HEK293 (cell line): ENCODE results near the gene TXNRD2.

Source experiments
- CTCF ChIA-PET: fragments of 350-600 bp; formaldehyde crosslinking; extraction: SDS; loops from one replicate; lab custom pipeline; 2021; ENCODE audit warnings: antibody characterized with exemption; lab: Yijun Ruan, JAX
- POLR2A ChIA-PET: fragments of 300-600 bp; formaldehyde crosslinking; extraction: SDS; loops from one replicate; lab custom pipeline; 2020; ENCODE audit warnings: antibody characterized with exemption, inconsistent platforms; lab: Yijun Ruan, JAX
- H3K27ac ChIP-seq: fragments of 200-500 bp; sonication (Bioruptor generic); 2 replicates; pipeline ENCODE4 v1.5.1; 2014; ENCODE audit warnings: low read depth, low read length, control low read depth, inconsistent platforms; ENCODE audit errors: extremely low read depth
- H3K36me3 ChIP-seq, 2 experiments: fragments of 200-500 bp in 1 of 2; sonication (Bioruptor generic) in 1 of 2; 1 replicate in 1 of 2; 2 replicates in 1 of 2; pipeline ENCODE4 v1.5.1; 2014 to 2017; ENCODE audit warnings: inconsistent platforms in 2 of 2, low read length in 2 of 2; ENCODE audit not compliant: control insufficient read depth in 2 of 2, insufficient read depth in 1 of 2
- H3K4me1 ChIP-seq: fragments of 200-500 bp; sonication (Bioruptor generic); 2 replicates; pipeline ENCODE4 v1.5.1; 2014; ENCODE audit warnings: mild to moderate bottlenecking, low read length, inconsistent platforms; ENCODE audit not compliant: control insufficient read depth, insufficient read depth
- H3K4me3 ChIP-seq: 2 replicates; pipeline ENCODE4 v1.5.1; 2011; ENCODE audit warnings: low read depth, mild to moderate bottlenecking, control low read depth, low read length, moderate library complexity
- H3K9me3 ChIP-seq: fragments of 200-500 bp; sonication (Bioruptor generic); 2 replicates; pipeline ENCODE4 v1.5.1; 2014; ENCODE audit warnings: low read depth, low read length, inconsistent platforms; ENCODE audit not compliant: control insufficient read depth, insufficient read depth
- GLIS2 ChIP-seq: fragments of 450-650 bp; formaldehyde crosslinking; IDR thresholded peaks from 2 replicates; pipeline ENCODE4 v1.5.1; 2016; ENCODE audit warnings: missing biosample characterization, missing genetic modification characterization
- IKZF3 ChIP-seq: fragments of 450-650 bp; IDR thresholded peaks from 2 replicates; pipeline ENCODE4 v1.5.0; 2018; ENCODE audit warnings: missing biosample characterization, mild to moderate bottlenecking, missing genetic modification characterization, moderate library complexity
- MEIS1 ChIP-seq: sonication (generic); formaldehyde crosslinking; IDR thresholded peaks from 2 replicates; pipeline ENCODE4 v1.8.1; 2022; ENCODE audit warnings: missing genetic modification reagents, mild to moderate bottlenecking, borderline replicate concordance
- ZBTB20 ChIP-seq: fragments of 450-650 bp; formaldehyde crosslinking; IDR thresholded peaks from 2 replicates; pipeline ENCODE4 v1.5.1; 2016; ENCODE audit warnings: missing biosample characterization, missing genetic modification characterization
- ZFP37 ChIP-seq: fragments of 450-650 bp; formaldehyde crosslinking; IDR thresholded peaks from 2 replicates; pipeline ENCODE4 v1.5.1; 2016; ENCODE audit warnings: missing biosample characterization, missing genetic modification characterization
- ZFP41 ChIP-seq: fragments of 450-650 bp; formaldehyde crosslinking; IDR thresholded peaks from 2 replicates; pipeline ENCODE4 v1.5.1; 2016; ENCODE audit warnings: missing biosample characterization, missing genetic modification characterization, borderline replicate concordance
- ZNF121 ChIP-seq: fragments of 450-650 bp; formaldehyde crosslinking; IDR thresholded peaks from 2 replicates; pipeline ENCODE4 v1.5.1; 2016; ENCODE audit warnings: missing biosample characterization, missing genetic modification characterization
- ZNF155 ChIP-seq: fragments of 450-650 bp; formaldehyde crosslinking; IDR thresholded peaks from 2 replicates; pipeline ENCODE4 v1.5.1; 2016; ENCODE audit warnings: missing biosample characterization, missing genetic modification characterization
- ZNF175 ChIP-seq: fragments of 450-650 bp; formaldehyde crosslinking; IDR thresholded peaks from 2 replicates; pipeline ENCODE4 v1.5.1; 2016; ENCODE audit warnings: missing biosample characterization, missing genetic modification characterization
- ZNF19 ChIP-seq: fragments of 450-650 bp; formaldehyde crosslinking; IDR thresholded peaks from 2 replicates; pipeline ENCODE4; 2016; ENCODE audit warnings: missing biosample characterization, missing genetic modification characterization, low read depth
- ZNF221 ChIP-seq: fragments of 450-650 bp; formaldehyde crosslinking; IDR thresholded peaks from 2 replicates; pipeline ENCODE4 v1.5.1; 2017; ENCODE audit warnings: missing biosample characterization, missing genetic modification characterization, borderline replicate concordance
- ZNF391 ChIP-seq: fragments of 450-650 bp; formaldehyde crosslinking; IDR thresholded peaks from 2 replicates; pipeline ENCODE4 v1.5.1; 2016; ENCODE audit warnings: low read depth, missing biosample characterization, missing genetic modification characterization, borderline replicate concordance
- ZNF404 ChIP-seq: fragments of 450-650 bp; formaldehyde crosslinking; IDR thresholded peaks from 2 replicates; pipeline ENCODE4 v1.5.1; 2017; ENCODE audit warnings: missing biosample characterization, missing genetic modification characterization
- ZNF423 ChIP-seq: fragments of 450-650 bp; formaldehyde crosslinking; IDR thresholded peaks from 2 replicates; pipeline ENCODE4 v1.5.1; 2016; ENCODE audit warnings: missing biosample characterization, missing genetic modification characterization
- ZNF426 ChIP-seq: fragments of 450-650 bp; formaldehyde crosslinking; IDR thresholded peaks from 2 replicates; pipeline ENCODE4 v1.5.1; 2017; ENCODE audit warnings: missing biosample characterization, missing genetic modification characterization, mild to moderate bottlenecking, inconsistent platforms, moderate library complexity
- ZNF433 ChIP-seq: fragments of 450-650 bp; formaldehyde crosslinking; IDR thresholded peaks from 2 replicates; pipeline ENCODE4 v1.5.1; 2016; ENCODE audit warnings: missing biosample characterization, missing genetic modification characterization, low read depth
- ZNF529 ChIP-seq: fragments of 450-650 bp; formaldehyde crosslinking; IDR thresholded peaks from 2 replicates; pipeline ENCODE4 v1.5.1; 2017; ENCODE audit warnings: missing genetic modification characterization, missing biosample characterization; ENCODE audit not compliant: insufficient replicate concordance
- ZNF639 ChIP-seq: fragments of 450-650 bp; formaldehyde crosslinking; IDR thresholded peaks from 2 replicates; pipeline ENCODE4 v1.5.1; 2016; ENCODE audit warnings: missing biosample characterization, missing genetic modification characterization
- ZNF701 ChIP-seq: fragments of 450-650 bp; formaldehyde crosslinking; IDR thresholded peaks from 2 replicates; pipeline ENCODE4 v1.5.1; 2016; ENCODE audit warnings: missing biosample characterization, missing genetic modification characterization
- ZNF843 ChIP-seq: fragments of 450-650 bp; formaldehyde crosslinking; IDR thresholded peaks from 2 replicates; pipeline ENCODE4 v1.5.1; 2016; ENCODE audit warnings: missing biosample characterization, missing genetic modification characterization
- TF ChIP-seq, protein P1 (sequence below): fragments of 450-650 bp; formaldehyde crosslinking; IDR thresholded peaks from 2 replicates; pipeline ENCODE4 v1.5.1; 2016; ENCODE audit warnings: missing biosample characterization, missing genetic modification characterization
- TF ChIP-seq, protein P2 (sequence below): fragments of 450-650 bp; formaldehyde crosslinking; IDR thresholded peaks from 2 replicates; pipeline ENCODE4 v1.5.1; 2016; ENCODE audit warnings: missing biosample characterization, missing genetic modification characterization
- TF ChIP-seq, protein P3 (sequence below): fragments of 450-650 bp; formaldehyde crosslinking; IDR thresholded peaks from 2 replicates; pipeline ENCODE4 v1.5.1; 2016; ENCODE audit warnings: missing biosample characterization, missing genetic modification characterization
- TF ChIP-seq, protein P4 (sequence below): fragments of 450-650 bp; IDR thresholded peaks from 2 replicates; pipeline ENCODE4 v1.5.1; 2018; ENCODE audit warnings: missing biosample characterization, mild to moderate bottlenecking, missing genetic modification characterization
- TF ChIP-seq, protein P5 (sequence below): fragments of 450-650 bp; formaldehyde crosslinking; IDR thresholded peaks from 2 replicates; pipeline ENCODE4 v1.5.1; 2017; ENCODE audit warnings: missing biosample characterization, missing genetic modification characterization

TXNRD2 gene

GRCh38 chr22:19958083-19959042 lies 16.7 kb upstream of the TXNRD2 start:
- POLR2A ChIA-PET = interaction anchor here (0.6 to 1.4 kb wide), 4 partner anchors 9 to 240 kb away, joined by 4 to 6 read pairs (median 4); partner anchors contain the start of genes GNB1L and RTL10
- Histone ChIP-seq H3K4me3 (no peak overlapping the region), H3K36me3 (peaks cover 0 to 15% of the 10 kb centered on the region in 2 experiments; a peak in 1 of 3 replicates), H3K27ac (no peak overlapping the region), H3K4me1 (peaks cover 8% of the 10 kb centered on the region; the same call in 1 of the 2 replicates), H3K9me3 (no peaks in the 10 kb centered on the region)
- CTCF ChIA-PET = interaction anchor here (0.6 to 1.5 kb wide), 7 partner anchors 10 to 246 kb away, joined by 3 to 9 read pairs (median 3); no protein-coding TSS in a partner anchor
- TF ChIP-seq ZNF221 (tag by site-specific recombination) = no peak
- TF ChIP-seq IKZF3 (tag by site-specific recombination) = no peak
- no peak for TF ChIP-seq ZNF175
- TF ChIP-seq GLIS2 (tag by site-specific recombination) = no peak; the same call in 1 of the 2 replicates
- TF ChIP-seq, protein P1, sequence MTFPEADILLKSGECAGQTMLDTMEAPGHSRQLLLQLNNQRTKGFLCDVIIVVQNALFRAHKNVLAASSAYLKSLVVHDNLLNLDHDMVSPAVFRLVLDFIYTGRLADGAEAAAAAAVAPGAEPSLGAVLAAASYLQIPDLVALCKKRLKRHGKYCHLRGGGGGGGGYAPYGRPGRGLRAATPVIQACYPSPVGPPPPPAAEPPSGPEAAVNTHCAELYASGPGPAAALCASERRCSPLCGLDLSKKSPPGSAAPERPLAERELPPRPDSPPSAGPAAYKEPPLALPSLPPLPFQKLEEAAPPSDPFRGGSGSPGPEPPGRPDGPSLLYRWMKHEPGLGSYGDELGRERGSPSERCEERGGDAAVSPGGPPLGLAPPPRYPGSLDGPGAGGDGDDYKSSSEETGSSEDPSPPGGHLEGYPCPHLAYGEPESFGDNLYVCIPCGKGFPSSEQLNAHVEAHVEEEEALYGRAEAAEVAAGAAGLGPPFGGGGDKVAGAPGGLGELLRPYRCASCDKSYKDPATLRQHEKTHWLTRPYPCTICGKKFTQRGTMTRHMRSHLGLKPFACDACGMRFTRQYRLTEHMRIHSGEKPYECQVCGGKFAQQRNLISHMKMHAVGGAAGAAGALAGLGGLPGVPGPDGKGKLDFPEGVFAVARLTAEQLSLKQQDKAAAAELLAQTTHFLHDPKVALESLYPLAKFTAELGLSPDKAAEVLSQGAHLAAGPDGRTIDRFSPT = no peak
- no peak for TF ChIP-seq ZFP37
- TF ChIP-seq ZNF843 (tag by site-specific recombination) = no peak
- TF ChIP-seq ZNF19 (tag by site-specific recombination) = no peak
- TF ChIP-seq, protein P2, sequence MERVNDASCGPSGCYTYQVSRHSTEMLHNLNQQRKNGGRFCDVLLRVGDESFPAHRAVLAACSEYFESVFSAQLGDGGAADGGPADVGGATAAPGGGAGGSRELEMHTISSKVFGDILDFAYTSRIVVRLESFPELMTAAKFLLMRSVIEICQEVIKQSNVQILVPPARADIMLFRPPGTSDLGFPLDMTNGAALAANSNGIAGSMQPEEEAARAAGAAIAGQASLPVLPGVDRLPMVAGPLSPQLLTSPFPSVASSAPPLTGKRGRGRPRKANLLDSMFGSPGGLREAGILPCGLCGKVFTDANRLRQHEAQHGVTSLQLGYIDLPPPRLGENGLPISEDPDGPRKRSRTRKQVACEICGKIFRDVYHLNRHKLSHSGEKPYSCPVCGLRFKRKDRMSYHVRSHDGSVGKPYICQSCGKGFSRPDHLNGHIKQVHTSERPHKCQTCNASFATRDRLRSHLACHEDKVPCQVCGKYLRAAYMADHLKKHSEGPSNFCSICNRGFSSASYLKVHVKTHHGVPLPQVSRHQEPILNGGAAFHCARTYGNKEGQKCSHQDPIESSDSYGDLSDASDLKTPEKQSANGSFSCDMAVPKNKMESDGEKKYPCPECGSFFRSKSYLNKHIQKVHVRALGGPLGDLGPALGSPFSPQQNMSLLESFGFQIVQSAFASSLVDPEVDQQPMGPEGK (tag by site-specific recombination) = peak; percentile 33; the same call in 1 of the 2 replicates
- TF ChIP-seq ZNF391 (tag by site-specific recombination) = no peak
- no peak for TF ChIP-seq ZNF433 (tag by site-specific recombination)
- TF ChIP-seq ZNF155 = no peak
- no peak for TF ChIP-seq ZNF426 (tag by site-specific recombination)
- TF ChIP-seq ZFP41 (tag by site-specific recombination) = no peak
- TF ChIP-seq ZNF529 (tag by site-specific recombination) = no peak
- no peak for TF ChIP-seq ZNF639 (tag by site-specific recombination)
- TF ChIP-seq, protein P3, sequence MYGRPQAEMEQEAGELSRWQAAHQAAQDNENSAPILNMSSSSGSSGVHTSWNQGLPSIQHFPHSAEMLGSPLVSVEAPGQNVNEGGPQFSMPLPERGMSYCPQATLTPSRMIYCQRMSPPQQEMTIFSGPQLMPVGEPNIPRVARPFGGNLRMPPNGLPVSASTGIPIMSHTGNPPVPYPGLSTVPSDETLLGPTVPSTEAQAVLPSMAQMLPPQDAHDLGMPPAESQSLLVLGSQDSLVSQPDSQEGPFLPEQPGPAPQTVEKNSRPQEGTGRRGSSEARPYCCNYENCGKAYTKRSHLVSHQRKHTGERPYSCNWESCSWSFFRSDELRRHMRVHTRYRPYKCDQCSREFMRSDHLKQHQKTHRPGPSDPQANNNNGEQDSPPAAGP (tag by site-specific recombination) = no peak
- TF ChIP-seq, protein P4, sequence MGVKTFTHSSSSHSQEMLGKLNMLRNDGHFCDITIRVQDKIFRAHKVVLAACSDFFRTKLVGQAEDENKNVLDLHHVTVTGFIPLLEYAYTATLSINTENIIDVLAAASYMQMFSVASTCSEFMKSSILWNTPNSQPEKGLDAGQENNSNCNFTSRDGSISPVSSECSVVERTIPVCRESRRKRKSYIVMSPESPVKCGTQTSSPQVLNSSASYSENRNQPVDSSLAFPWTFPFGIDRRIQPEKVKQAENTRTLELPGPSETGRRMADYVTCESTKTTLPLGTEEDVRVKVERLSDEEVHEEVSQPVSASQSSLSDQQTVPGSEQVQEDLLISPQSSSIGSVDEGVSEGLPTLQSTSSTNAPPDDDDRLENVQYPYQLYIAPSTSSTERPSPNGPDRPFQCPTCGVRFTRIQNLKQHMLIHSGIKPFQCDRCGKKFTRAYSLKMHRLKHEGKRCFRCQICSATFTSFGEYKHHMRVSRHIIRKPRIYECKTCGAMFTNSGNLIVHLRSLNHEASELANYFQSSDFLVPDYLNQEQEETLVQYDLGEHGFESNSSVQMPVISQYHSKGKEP (tag by site-specific recombination) = no peak
- no peak for TF ChIP-seq ZNF404 (tag by site-specific recombination)
- peak; percentile 97 for TF ChIP-seq ZNF121 (tag by site-specific recombination)
- no peak for TF ChIP-seq ZNF701 (tag by site-specific recombination)
- TF ChIP-seq ZBTB20 = no peak
- no peak for TF ChIP-seq MEIS1 (CRISPR knock-in tag)
- TF ChIP-seq, protein P5, sequence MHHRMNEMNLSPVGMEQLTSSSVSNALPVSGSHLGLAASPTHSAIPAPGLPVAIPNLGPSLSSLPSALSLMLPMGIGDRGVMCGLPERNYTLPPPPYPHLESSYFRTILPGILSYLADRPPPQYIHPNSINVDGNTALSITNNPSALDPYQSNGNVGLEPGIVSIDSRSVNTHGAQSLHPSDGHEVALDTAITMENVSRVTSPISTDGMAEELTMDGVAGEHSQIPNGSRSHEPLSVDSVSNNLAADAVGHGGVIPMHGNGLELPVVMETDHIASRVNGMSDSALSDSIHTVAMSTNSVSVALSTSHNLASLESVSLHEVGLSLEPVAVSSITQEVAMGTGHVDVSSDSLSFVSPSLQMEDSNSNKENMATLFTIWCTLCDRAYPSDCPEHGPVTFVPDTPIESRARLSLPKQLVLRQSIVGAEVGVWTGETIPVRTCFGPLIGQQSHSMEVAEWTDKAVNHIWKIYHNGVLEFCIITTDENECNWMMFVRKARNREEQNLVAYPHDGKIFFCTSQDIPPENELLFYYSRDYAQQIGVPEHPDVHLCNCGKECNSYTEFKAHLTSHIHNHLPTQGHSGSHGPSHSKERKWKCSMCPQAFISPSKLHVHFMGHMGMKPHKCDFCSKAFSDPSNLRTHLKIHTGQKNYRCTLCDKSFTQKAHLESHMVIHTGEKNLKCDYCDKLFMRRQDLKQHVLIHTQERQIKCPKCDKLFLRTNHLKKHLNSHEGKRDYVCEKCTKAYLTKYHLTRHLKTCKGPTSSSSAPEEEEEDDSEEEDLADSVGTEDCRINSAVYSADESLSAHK (tag by site-specific recombination) = peak; percentile 84
- no peak for TF ChIP-seq ZNF423 (tag by site-specific recombination)
